ENCODE measurements around the gene ACSL4. TPM values are rescaled to one million over a fixed set of nuclear protein-coding genes. Genes with fewer than 3 reads are reported as not detected.
A peak's percentile ranks its signal among the peaks of the same experiment; 100 is the strongest.
"Not testable (repeated sequence)": the region's sequence is repeated elsewhere in the genome, so short reads cannot be mapped to it uniquely, and the experiment has no call there.

ACSL4 gene
- total and polyA plus RNA-seq, 4 experiments from 2014 or later = 8.0 to 24.3 (median 15.5) TPM

GRCh38 chrX:109681475-109682081 lies 51.5 kb downstream of the ACSL4 start:
- ChIA-PET POLR2A (ENCODE audit: partially characterized antibody) (interaction anchor here (0.6 kb wide), 1 partner anchor 52 kb away, joined by 3 read pairs; the partner anchor contains the start of gene ACSL4), CTCF (ENCODE audit: partially characterized antibody) (no interaction called here)
- peaks cover 0 to 7% (median 3%) of the 10 kb centered on the region in 4 donors for H3K4me1 Mint-ChIP-seq
- no peaks in the 10 kb centered on the region for H3K4me1 ChIP-seq (ENCODE audit: insufficient read depth, low read length)
- H3K27me3 ChIP-seq (ENCODE audit: insufficient read depth, low read length) = no peaks in the 10 kb centered on the region
- DNase-seq = no peak
- H3K27ac Mint-ChIP-seq = no peak overlapping the region
- peaks cover 4% of the 10 kb centered on the region for H3K36me3 ChIP-seq (ENCODE audit: insufficient read depth, low read length)
- H3K4me3 ChIP-seq (ENCODE audit: low read length in 2 of 2) = no peak overlapping the region
- H3K36me3 Mint-ChIP-seq = peaks cover 10 to 44% of the 10 kb centered on the region in 2 donors
- intact Hi-C loops (cut with micrococcal nuclease) = no loop called here
- H3K27ac ChIP-seq (ENCODE audit: low read depth, low read length) = no peak overlapping the region
- no peaks in the 10 kb centered on the region for H3K9me3 Mint-ChIP-seq
- no peaks in the 10 kb centered on the region for H3K27me3 Mint-ChIP-seq
- no peak overlapping the region for H3K4me3 Mint-ChIP-seq
- H3K9me3 ChIP-seq (ENCODE audit: control insufficient read depth in 1 of 2, low read length in 2 of 2) = no peaks in the 10 kb centered on the region

- no peaks in the 10 kb centered on the region for H3K9me3 Mint-ChIP-seq
- no peak overlapping the region for H3K27ac ChIP-seq (ENCODE audit: low read depth, low read length)
- peaks cover 8% of the 10 kb centered on the region for H3K36me3 ChIP-seq (ENCODE audit: insufficient read depth, low read length)
- H3K36me3 Mint-ChIP-seq = peaks cover 14 to 55% of the 10 kb centered on the region in 2 donors
- POLR2A ChIA-PET (ENCODE audit: partially characterized antibody) = no interaction called here
- peaks cover 0 to 7% (median 2%) of the 10 kb centered on the region in 4 donors for H3K4me1 Mint-ChIP-seq
- H3K9me3 ChIP-seq (ENCODE audit: control insufficient read depth in 1 of 2, low read length in 2 of 2) = no peaks in the 10 kb centered on the region
- H3K4me1 ChIP-seq (ENCODE audit: insufficient read depth, low read length) = no peaks in the 10 kb centered on the region
- CTCF ChIA-PET (ENCODE audit: partially characterized antibody) = no interaction called here
- no peak overlapping the region for H3K4me3 ChIP-seq (ENCODE audit: low read length in 2 of 2)
- H3K4me3 Mint-ChIP-seq = no peak overlapping the region
- intact Hi-C loops (cut with micrococcal nuclease) = no loop called here
- H3K27me3 Mint-ChIP-seq = no peaks in the 10 kb centered on the region
- H3K27ac Mint-ChIP-seq = no peak overlapping the region
- H3K27me3 ChIP-seq (ENCODE audit: insufficient read depth, low read length) = no peaks in the 10 kb centered on the region
- DNase-seq = no peak
Observed at GRCh38 chrX:109679820-109680219, 53.2 kb downstream of the ACSL4 start.

- DNase-seq = no peak
- H3K27ac ChIP-seq (ENCODE audit: low read depth, low read length) = no peak overlapping the region
Observed at GRCh38 chrX:109672239-109672638, 60.8 kb downstream of the ACSL4 start.

GRCh38 chrX:109671170-109671569 lies 61.9 kb downstream of the ACSL4 start:
- H3K9me3 ChIP-seq (ENCODE audit: control insufficient read depth in 1 of 2, low read length in 2 of 2); H3K27ac ChIP-seq (ENCODE audit: low read depth, low read length); H3K4me1 ChIP-seq (ENCODE audit: insufficient read depth, low read length); DNase-seq; H3K9me3 Mint-ChIP-seq; intact Hi-C loops (cut with micrococcal nuclease); H3K27ac Mint-ChIP-seq; H3K4me3 ChIP-seq (ENCODE audit: low read length in 2 of 2); POLR2A ChIA-PET (ENCODE audit: partially characterized antibody); CTCF ChIA-PET (ENCODE audit: partially characterized antibody); H3K4me3 Mint-ChIP-seq; H3K27me3 Mint-ChIP-seq; H3K27me3 ChIP-seq (ENCODE audit: insufficient read depth, low read length); H3K4me1 Mint-ChIP-seq: not testable (repeated sequence)
- H3K36me3 ChIP-seq (ENCODE audit: insufficient read depth, low read length) = peaks cover 14% of the 10 kb centered on the region
- peaks cover 13 to 47% of the 10 kb centered on the region in 2 donors for H3K36me3 Mint-ChIP-seq

More at GRCh38 chrX:109672239-109672638, 60.8 kb downstream of the ACSL4 start:
- no peak overlapping the region for H3K4me3 Mint-ChIP-seq
- POLR2A ChIA-PET (ENCODE audit: partially characterized antibody) = no interaction called here
- CTCF ChIA-PET (ENCODE audit: partially characterized antibody) = no interaction called here
- no peaks in the 10 kb centered on the region for H3K9me3 ChIP-seq (ENCODE audit: control insufficient read depth in 1 of 2, low read length in 2 of 2)
- peaks cover 15 to 44% of the 10 kb centered on the region in 2 donors for H3K36me3 Mint-ChIP-seq
- H3K4me1 Mint-ChIP-seq = no peaks in the 10 kb centered on the region
- intact Hi-C loops (cut with micrococcal nuclease) = no loop called here
- no peak overlapping the region for H3K27ac Mint-ChIP-seq
- H3K4me1 ChIP-seq (ENCODE audit: insufficient read depth, low read length) = no peaks in the 10 kb centered on the region
- H3K36me3 ChIP-seq (ENCODE audit: insufficient read depth, low read length) = peaks cover 10% of the 10 kb centered on the region
- H3K9me3 Mint-ChIP-seq = no peaks in the 10 kb centered on the region
- no peak overlapping the region for H3K4me3 ChIP-seq (ENCODE audit: low read length in 2 of 2)
- H3K27me3 Mint-ChIP-seq = no peaks in the 10 kb centered on the region
- no peaks in the 10 kb centered on the region for H3K27me3 ChIP-seq (ENCODE audit: insufficient read depth, low read length)

GRCh38 chrX:109667986-109668385 lies 65.1 kb downstream of the ACSL4 start:
- no peak overlapping the region for H3K27ac Mint-ChIP-seq
- intact Hi-C loops (cut with micrococcal nuclease) = no loop called here
- H3K4me1 Mint-ChIP-seq = peaks cover 0 to 3% (median 0%) of the 10 kb centered on the region in 4 donors
- H3K9me3 ChIP-seq (ENCODE audit: control insufficient read depth in 1 of 2, low read length in 2 of 2) = no peaks in the 10 kb centered on the region
- H3K27me3 Mint-ChIP-seq = no peaks in the 10 kb centered on the region
- no peak overlapping the region for H3K4me3 Mint-ChIP-seq
- H3K4me1 ChIP-seq (ENCODE audit: insufficient read depth, low read length) = no peaks in the 10 kb centered on the region
- POLR2A ChIA-PET (ENCODE audit: partially characterized antibody) = no interaction called here
- H3K27me3 ChIP-seq (ENCODE audit: insufficient read depth, low read length) = no peaks in the 10 kb centered on the region
- H3K4me3 ChIP-seq (ENCODE audit: low read length in 2 of 2) = no peak overlapping the region
- peaks cover 16 to 44% of the 10 kb centered on the region in 2 donors for H3K36me3 Mint-ChIP-seq
- H3K36me3 ChIP-seq (ENCODE audit: insufficient read depth, low read length) = peaks cover 10% of the 10 kb centered on the region
- DNase-seq = no peak
- no peak overlapping the region for H3K27ac ChIP-seq (ENCODE audit: low read depth, low read length)
- CTCF ChIA-PET (ENCODE audit: partially characterized antibody) = no interaction called here
- no peaks in the 10 kb centered on the region for H3K9me3 Mint-ChIP-seq

- H3K36me3 Mint-ChIP-seq = peaks cover 44 to 68% of the 10 kb centered on the region in 2 donors
Observed at GRCh38 chrX:109660435-109661143, 72.5 kb downstream of the ACSL4 start.

GRCh38 chrX:109658391-109658790 lies 74.7 kb downstream of the ACSL4 start:
- no peak for DNase-seq
- peak overlapping the region in 1 of 7 donors; percentile 75 for H3K27ac Mint-ChIP-seq
- ChIA-PET CTCF (ENCODE audit: partially characterized antibody) (no interaction called here), POLR2A (ENCODE audit: partially characterized antibody) (no interaction called here)
- H3K4me1 ChIP-seq (ENCODE audit: insufficient read depth, low read length) = no peaks in the 10 kb centered on the region
- peaks cover 7% of the 10 kb centered on the region for H3K36me3 ChIP-seq (ENCODE audit: insufficient read depth, low read length)
- peaks cover 49 to 68% of the 10 kb centered on the region in 2 donors for H3K36me3 Mint-ChIP-seq
- H3K27me3 Mint-ChIP-seq = no peaks in the 10 kb centered on the region
- no peaks in the 10 kb centered on the region for H3K9me3 ChIP-seq (ENCODE audit: control insufficient read depth in 1 of 2, low read length in 2 of 2)
- H3K4me1 Mint-ChIP-seq = peaks cover 0 to 3% (median 0%) of the 10 kb centered on the region in 4 donors
- peaks cover 0 to 9% (median 2%) of the 10 kb centered on the region in 8 donors for H3K9me3 Mint-ChIP-seq
- no peak overlapping the region for H3K27ac ChIP-seq (ENCODE audit: low read depth, low read length)
- H3K4me3 ChIP-seq (ENCODE audit: low read length in 2 of 2) = no peak overlapping the region
- peak overlapping the region in 1 of 8 donors; percentile 12 for H3K4me3 Mint-ChIP-seq
- intact Hi-C loops (cut with micrococcal nuclease) = no loop called here
- H3K27me3 ChIP-seq (ENCODE audit: insufficient read depth, low read length) = no peaks in the 10 kb centered on the region

More at GRCh38 chrX:109660435-109661143, 72.5 kb downstream of the ACSL4 start:
- Histone ChIP-seq H3K4me1 (ENCODE audit: insufficient read depth, low read length) (no peaks in the 10 kb centered on the region), H3K27ac (ENCODE audit: low read depth, low read length) (no peak overlapping the region), H3K27me3 (ENCODE audit: insufficient read depth, low read length) (no peaks in the 10 kb centered on the region), H3K4me3 (ENCODE audit: low read length in 2 of 2) (no peak overlapping the region), H3K9me3 (ENCODE audit: control insufficient read depth in 1 of 2, low read length in 2 of 2) (no peaks in the 10 kb centered on the region), H3K36me3 (ENCODE audit: insufficient read depth, low read length) (peaks cover 7% of the 10 kb centered on the region)
- Mint-ChIP-seq H3K4me1 (peaks cover 0 to 3% (median 0%) of the 10 kb centered on the region in 4 donors), H3K27me3 (no peaks in the 10 kb centered on the region), H3K27ac (no peak overlapping the region), H3K9me3 (peaks cover 0 to 9% (median 2%) of the 10 kb centered on the region in 8 donors), H3K4me3 (no peak overlapping the region)
- ChIA-PET CTCF (ENCODE audit: partially characterized antibody) (no interaction called here), POLR2A (ENCODE audit: partially characterized antibody) (no interaction called here)
- intact Hi-C loops (cut with micrococcal nuclease) = no loop called here
- no peak for DNase-seq

Measured in CD4-positive, alpha-beta memory T cell (primary cell).